Inflammatory macrophage treated with lipopolysaccharide for 1 hour (primary cell): ENCODE results near the gene CASP7.
"Not testable (repeated sequence)": the region's sequence is repeated elsewhere in the genome, so short reads cannot be mapped to it uniquely, and the experiment has no call there.

Experiments
- DNase-seq, 2 donors: peaks; one replicate each; pipeline ENCODE4 v3.0.0-alpha.2; 2020 to 2022

The CASP7 gene

GRCh38 chr10:113754768-113755167 lies 75.1 kb downstream of the CASP7 start:
- DNase-seq: no peak

DNA sequence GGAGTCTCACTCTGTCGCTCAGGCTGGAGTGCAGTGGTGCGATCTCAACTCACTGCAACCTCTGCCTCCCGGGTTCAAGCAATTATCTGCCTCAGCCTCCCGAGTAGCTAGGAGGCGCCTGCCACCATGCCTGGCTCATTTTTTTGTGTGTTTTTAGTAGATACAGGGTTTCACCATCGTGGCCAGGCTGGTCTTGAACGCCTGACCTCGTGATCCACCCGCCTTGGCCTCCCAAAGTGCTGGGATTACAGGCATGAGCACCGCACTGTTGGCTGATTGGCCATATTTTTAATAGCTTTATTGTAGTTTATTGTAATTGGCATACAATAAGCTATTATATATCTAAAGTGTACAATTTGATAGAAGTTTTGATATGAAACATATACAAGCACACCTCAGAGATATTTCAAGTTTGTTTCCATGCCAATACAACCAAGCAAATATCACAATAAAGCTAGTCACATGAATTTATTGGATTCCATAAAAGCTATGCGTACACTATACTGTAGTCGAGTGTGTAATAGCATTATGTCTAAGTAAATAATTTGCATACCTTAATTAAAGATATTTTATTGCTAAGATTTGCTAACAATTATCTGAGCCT lies 77.3 kb downstream of the CASP7 start:
- DNase-seq: no peak

DNA sequence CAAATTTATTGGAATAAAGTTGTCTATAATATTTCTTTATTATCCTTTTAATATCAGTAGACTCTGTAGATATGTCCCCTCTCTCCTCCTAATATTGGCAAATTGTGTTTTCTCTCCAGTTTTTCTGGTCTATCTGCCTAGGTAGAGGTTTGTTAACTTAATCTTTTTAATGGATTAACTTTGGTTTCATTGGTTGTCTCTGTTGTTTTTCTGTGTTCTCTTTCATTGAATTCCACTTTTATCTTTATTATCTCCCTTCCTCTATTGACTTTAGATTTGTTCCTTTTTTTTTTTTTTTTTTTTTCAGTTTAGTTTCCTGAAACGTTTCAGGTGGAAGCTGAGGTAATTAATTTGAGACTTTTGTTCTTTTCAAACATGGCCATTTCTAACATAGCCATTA lies 82.4 kb downstream of the CASP7 start:
- DNase-seq: no peak

DNA sequence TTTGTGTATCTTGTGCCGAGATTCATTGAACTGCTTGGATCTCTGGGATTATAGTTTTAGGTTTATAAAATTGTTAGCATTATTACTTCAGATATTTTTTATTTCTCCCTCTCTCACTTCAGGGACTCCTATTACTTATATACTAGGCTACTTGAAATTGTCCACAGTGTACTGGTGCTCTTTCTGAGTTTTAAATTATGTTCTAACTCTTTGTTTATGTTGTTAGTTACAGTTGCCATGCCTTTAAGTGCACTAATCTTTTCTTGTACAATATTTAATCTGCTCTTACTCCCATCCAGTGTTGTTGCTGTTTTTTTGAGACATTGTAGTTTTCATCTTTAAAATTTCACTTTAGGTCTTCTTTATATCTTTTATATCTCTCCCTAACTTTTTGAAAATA lies 84.9 kb downstream of the CASP7 start:
- DNase-seq: no peak

GRCh38 chr10:113765910-113766309 lies 86.2 kb downstream of the CASP7 start:
- DNase-seq: no peak

DNA sequence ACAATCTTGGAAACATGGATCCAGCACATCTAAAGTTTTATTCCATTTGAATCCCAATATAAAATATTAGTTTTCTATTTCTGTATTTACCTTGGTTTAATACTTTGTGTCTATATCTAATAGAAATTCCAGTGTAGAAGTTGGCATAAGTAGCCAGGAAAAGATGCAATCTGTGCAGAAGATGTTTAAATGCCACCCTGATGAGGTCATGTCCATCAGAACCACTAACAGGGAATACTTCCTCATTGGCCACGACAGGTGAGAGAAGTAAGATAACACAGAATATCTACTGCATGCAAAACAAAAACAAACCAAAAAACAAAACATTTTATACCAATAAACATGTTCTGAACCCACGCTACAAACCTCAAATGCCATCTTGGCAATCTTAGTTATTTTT lies 87.5 kb downstream of the CASP7 start:
- DNase-seq: no peak

DNA sequence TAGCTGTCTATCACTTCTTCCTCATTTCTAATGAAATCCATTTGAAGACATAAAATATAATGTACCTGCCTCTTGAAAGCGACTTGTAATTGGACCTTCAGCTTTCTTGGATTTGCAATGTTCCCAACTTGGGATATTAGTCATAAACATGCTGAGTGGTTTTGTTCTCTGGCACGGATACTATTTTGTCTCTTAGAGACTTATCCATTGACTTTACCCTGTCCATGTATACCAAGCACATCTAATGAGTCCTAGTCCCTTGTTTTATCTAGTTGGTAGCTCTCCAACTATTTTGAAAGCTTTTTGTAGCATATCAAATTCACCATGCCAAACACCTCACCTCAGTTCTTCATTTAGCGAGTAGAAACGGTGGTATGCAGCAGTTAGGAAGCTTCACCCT lies 90.6 kb downstream of the CASP7 start:
- no peak for DNase-seq

DNA sequence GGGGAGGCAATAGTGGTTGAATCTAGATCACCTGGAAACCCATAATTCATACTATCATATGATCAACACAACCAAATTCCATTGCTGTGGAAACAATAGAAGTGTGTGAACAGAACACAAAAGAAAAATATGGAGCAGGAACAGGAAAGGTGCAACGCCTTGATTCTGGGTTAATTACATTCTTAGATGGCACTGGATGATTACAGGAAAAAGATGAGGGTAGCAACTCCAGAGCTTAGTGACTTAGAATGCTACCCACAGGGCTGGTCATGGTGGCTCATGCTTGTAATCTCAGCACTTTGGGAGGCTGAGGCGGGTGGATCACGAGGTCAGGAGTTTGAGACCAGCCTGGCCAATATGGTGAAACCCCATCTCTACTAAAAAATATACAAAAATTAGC lies 91.4 kb downstream of the CASP7 start:
- not testable (repeated sequence) for DNase-seq

DNA sequence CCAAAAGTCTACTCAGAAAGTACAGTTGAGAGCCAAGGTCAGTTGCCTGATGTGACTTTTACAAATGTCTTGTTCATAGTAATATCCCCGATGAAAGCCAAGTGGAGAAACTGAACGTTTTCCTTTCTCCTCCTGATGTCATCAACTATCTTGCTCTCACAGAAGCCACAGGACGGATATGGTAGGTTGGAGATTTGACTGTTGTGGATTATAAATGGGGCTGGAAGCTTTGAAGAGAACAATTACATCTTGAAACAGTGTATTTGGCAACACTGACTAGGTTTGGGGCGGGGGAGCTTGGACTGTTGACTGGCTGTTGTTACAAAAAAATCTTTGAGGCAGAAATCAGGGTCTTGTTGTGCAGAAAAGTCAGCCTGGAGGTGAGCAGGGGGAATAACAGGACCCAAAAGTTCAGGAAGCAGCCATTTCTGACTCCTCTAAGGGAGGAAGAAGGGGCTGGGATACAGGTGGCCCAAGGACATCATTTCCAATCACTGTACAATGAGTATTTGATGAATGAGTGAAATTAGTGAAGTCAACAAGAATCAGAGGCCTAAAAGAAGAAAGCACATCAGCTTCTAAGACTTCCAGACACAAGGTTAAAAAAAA lies 96.1 kb downstream of the CASP7 start:
- no peak for DNase-seq

DNA sequence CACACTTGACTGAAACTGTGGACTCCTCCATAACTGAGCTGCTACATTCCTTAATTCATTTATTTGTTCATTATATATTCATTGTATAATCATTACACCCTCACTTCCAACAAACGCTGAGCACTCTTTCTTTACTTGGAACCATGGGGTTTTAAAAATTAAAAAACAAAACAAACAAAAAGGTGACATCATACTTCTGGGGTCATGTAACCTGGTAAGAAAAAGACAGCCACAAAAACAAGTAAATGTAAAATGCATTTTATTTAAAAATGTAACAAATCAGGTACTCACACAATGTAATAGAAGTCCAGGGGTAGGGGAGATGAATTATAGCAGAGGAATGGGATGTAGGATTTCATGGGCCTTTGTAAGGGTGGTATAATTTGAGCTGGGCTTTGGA lies 96.8 kb downstream of the CASP7 start:
- DNase-seq: no peak
